HFF-Myc (cell line): Measurements from ENCODE around the gene GAMT.

Experiments
- DNase-seq: peaks from one replicate; pipeline ENCODE4 v3.0.0-alpha.2; 2011; ENCODE audit warnings: low read depth; ENCODE audit errors: extremely low read depth
- H3K4me3 ChIP-seq: replicated peaks from 2 replicates; pipeline ENCODE4 v1.5.1; 2011; ENCODE audit warnings: low read depth, mild to moderate bottlenecking, control low read depth, low read length
- TF ChIP-seq, protein P1 (sequence below): IDR thresholded peaks from 2 replicates; pipeline ENCODE4 v1.5.1; 2012; ENCODE audit warnings: mild to moderate bottlenecking, low read depth, low read length, control low read depth; ENCODE audit errors: missing control alignments

Gene GAMT

DNA sequence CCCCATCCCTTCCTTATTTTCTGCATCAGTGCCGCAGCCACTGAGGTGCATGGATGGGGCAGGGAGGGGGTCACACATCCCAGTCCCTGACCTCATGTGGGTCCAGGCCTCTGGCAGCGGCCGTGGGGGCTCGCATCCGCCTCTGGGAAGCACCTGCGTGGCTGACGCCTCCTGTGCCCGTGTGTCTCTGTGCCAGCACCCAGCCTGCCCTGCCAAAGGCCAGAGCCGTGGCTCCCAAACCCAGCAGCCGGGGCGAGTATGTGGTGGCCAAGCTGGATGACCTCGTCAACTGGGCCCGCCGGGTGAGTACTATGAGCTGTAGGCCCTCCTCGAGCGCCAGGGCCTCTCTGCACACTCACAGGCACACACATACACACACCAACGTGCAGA lies 12.7 kb downstream of the GAMT start:
- DNase-seq: no peak
- TF ChIP-seq, protein P1, sequence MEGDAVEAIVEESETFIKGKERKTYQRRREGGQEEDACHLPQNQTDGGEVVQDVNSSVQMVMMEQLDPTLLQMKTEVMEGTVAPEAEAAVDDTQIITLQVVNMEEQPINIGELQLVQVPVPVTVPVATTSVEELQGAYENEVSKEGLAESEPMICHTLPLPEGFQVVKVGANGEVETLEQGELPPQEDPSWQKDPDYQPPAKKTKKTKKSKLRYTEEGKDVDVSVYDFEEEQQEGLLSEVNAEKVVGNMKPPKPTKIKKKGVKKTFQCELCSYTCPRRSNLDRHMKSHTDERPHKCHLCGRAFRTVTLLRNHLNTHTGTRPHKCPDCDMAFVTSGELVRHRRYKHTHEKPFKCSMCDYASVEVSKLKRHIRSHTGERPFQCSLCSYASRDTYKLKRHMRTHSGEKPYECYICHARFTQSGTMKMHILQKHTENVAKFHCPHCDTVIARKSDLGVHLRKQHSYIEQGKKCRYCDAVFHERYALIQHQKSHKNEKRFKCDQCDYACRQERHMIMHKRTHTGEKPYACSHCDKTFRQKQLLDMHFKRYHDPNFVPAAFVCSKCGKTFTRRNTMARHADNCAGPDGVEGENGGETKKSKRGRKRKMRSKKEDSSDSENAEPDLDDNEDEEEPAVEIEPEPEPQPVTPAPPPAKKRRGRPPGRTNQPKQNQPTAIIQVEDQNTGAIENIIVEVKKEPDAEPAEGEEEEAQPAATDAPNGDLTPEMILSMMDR: no peak
- H3K4me3 ChIP-seq: no peak overlapping the region

DNA sequence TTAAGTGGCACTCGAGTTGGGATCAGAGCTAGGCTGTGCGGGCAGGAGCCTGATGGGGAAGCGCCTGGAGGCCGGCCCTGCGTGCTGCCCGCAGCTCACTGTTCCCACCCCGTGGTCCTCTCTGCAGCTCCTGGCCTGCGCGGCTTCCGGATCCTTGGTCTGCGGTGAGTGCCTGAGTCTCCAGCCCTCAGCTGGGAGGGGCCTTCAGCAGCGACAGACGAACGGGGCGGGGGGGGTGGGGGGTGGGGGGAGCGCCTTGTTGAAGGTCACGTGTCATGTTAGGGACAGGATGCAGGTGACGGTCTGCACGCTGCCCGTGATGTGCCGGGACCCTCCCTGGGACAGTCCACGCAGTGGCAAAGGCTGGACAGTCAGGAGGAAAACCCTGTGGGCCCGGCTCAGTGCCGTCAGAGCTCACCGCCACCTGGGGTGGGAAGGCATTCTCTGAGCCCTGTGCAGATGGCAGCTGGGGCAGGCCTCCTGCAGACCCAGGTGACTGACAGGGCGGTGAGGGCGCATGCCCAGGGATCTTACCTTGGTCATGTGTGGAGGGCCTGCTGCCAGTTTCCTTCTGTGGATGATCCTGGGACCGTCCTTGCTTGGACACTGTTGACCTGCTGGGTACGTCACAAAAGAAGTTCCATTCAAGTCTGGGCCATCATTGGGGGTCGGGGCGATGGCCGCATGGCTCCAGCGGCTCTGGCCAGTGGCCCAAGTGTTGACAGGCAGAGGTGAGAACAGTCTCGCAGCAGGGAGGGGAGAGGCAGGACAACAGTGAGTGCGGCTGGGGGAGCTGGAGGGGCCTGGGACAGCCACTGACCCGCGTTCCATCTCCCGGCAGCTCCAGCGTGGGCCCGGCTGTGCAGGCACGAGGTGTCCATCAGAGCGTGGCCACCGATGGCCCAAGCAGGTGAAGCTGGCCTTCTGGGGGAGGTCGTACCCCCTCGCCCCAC lies 13.4 kb downstream of the GAMT start:
- H3K4me3 ChIP-seq: no peak overlapping the region
- DNase-seq: no peak
- TF ChIP-seq, protein P1: no peak

DNA sequence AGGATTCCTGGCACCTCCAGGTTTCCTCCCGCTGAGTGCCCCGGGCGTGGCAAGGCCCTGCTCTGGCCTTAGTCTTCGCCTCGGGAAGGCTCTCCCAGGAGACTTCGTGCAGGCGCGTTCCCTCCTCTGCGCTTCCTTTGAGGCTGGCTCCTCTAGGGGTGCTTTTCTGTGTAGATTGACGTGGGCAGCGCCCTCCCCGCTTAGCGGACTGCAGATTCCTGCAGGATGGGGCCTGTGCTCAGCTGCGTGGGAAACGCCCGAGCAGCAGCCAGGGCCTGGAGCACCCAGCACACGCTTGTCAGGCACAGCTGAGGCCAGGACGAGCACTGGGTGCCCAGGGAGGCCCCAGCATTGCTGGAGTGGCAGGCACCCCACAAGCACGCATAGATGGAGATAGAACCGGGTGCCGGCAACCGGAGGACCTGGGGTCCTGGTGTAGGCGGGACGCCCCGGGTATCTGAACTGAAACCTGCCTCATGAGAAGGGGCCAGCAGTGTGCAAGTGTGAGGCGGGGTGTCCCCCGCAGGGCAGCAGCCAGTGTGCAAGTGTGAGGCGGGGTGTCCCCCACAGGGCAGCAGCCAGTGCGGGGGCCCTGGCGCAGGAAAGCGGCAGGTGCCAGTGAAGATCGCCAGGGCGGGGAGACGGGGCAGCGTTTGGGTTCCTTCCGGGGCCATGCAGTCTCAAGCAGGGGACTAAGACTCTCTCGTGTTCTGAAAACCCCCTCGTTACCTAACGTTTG lies 14.2 kb downstream of the GAMT start:
- no peak overlapping the region for H3K4me3 ChIP-seq
- TF ChIP-seq, protein P1: no peak
- no peak for DNase-seq

DNA sequence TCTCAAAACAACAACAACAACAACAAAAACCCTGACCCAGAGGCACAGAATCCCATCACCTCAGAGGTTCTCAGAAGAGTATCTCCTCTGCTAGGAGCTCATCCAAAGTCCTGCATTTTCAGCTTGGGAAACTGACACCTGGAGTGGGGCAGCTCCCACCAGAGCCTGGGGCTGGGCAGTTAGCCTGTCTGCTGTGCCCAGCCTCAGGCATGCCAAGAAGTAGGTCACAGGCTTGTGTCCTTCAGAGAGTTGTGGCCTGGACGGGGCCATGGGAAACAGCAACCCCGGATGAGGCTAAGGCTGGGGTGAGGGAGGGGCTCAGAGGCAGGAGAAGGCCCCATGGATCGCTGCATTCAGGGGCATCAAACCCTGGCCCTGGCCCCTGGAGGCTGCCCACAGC lies 15.5 kb downstream of the GAMT start:
- no peak for DNase-seq
- no peak overlapping the region for H3K4me3 ChIP-seq
- TF ChIP-seq, protein P1: no peak

DNA sequence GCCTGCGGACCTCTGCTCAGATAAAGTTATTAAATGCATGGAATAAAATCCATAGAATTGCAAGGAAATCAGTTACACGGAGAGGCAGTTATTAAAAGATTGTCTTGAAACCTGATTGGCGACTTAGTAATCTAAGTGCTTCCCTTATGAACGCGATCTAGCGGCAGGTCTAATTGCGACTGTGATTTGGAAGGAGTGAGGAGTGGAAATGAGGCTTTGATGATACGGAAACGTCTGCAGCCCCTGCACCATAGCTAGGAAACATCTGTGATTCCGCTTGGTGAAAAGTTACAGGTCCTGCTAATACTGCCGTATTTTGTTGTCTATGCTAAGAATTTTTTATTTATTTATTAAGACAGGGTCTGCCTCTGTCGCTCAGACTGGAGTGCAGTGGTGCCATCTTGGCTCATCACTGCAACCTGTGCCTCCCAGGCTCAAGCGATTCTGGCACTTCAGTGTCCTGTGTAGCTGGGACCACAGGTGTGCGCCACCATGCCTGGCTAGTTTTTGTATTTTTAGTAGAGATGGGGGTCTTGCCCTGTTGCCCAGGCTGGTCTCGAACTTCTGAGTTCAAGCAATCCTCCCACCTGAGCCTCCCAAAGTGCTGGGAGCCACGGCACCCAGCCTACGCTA lies 16.7 kb downstream of the GAMT start:
- H3K4me3 ChIP-seq: peak overlapping the region; percentile 98
- TF ChIP-seq, protein P1: no peak
- DNase-seq: no peak

DNA sequence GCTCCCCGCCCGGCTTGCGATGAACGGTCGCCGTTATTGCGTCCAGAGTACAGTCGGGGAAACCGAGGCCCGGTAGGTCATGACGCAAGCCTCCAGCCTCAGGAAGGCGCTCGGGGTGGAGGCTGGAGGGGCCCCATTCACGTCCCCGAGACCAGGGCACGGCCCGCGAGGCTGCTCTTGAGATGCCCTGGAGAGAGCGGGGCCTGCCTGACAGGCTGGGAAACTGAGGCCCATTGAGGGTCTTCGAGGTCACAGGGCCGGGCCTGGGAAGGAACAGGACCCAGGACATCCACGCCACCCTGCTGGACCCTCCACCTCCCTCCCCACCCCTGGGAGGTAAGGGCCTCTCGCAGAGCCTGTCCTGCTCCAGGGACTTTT lies 17.3 kb downstream of the GAMT start:
- H3K4me3 ChIP-seq: peak overlapping the region; percentile 98
- TF ChIP-seq, protein P1: no peak
- DNase-seq: no peak
